GM12872 (cell line): ENCODE data around the gene COPS6.
A peak's percentile ranks its signal among the peaks of the same experiment; 100 is the strongest.

ENCODE experiments used
- TF ChIP-seq, protein P1 (sequence below): IDR thresholded peaks from 3 replicates; pipeline ENCODE4 v1.5.1; 2011; ENCODE audit warnings: low read depth, mild to moderate bottlenecking, low read length, moderate library complexity; ENCODE audit not compliant: insufficient read depth

COPS6 gene

DNA sequence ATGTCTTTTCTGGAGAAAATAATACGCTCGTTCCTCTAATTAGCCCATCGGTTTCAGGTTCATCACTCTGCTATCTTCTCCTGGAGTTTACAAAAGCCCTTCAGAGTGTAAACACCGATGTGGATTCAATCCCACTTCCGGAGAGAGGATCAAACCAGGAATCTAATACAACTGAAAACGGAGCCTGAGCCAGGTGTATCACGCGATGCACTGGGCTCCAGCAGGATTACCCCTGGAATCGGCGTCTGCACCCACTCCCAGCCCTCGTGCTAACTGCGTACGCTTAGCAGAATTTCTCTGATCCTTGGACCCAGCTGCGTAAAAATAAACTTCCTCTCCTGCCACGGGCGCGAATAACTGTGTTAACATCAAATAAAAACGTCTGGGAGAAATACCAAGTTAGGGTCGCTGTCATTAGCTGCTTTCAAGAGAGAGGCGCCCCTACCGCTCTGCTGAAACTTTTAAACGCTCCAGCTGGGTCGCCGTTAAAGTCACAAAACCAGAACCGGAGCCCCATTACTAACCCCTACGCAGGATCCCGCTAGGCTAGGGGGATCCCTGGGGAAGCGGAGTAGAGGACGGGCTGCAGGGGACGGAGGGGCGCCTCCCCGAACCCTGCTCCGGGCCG lies 7.7 kb upstream of the COPS6 start:
- TF ChIP-seq, protein P1, sequence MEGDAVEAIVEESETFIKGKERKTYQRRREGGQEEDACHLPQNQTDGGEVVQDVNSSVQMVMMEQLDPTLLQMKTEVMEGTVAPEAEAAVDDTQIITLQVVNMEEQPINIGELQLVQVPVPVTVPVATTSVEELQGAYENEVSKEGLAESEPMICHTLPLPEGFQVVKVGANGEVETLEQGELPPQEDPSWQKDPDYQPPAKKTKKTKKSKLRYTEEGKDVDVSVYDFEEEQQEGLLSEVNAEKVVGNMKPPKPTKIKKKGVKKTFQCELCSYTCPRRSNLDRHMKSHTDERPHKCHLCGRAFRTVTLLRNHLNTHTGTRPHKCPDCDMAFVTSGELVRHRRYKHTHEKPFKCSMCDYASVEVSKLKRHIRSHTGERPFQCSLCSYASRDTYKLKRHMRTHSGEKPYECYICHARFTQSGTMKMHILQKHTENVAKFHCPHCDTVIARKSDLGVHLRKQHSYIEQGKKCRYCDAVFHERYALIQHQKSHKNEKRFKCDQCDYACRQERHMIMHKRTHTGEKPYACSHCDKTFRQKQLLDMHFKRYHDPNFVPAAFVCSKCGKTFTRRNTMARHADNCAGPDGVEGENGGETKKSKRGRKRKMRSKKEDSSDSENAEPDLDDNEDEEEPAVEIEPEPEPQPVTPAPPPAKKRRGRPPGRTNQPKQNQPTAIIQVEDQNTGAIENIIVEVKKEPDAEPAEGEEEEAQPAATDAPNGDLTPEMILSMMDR: no peak

GRCh38 chr7:100081535-100082102 lies 7.2 kb upstream of the COPS6 start, which contains the start of gene ZNF3:
ZNF3 (minus strand) TSS chr7:100081723; CDS start chr7:100077357, 4,366 bp downstream.
- TF ChIP-seq, protein P1: peak; percentile 82

DNA sequence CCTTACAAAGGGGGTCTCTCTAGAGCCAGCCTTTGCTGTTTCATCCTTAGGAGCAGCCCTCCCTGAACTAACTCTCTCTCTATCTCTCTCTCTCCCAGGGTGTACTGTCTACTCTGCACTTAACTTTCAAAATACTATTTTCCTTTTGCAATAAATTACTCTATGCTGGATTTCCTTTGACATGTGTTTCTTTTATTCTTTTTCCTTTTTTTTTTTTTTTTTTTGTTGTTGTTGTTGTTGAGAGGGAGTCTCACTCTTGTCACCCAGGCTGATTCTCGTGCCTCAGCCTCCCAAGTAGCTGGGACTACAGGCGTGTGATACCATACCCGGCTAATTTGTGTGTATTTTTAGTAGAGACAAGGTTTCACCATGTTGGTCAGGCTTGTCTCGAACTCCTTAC lies 5.8 kb upstream of the COPS6 start:
- TF ChIP-seq, protein P1: no peak

GRCh38 chr7:100085515-100085914 lies 3.3 kb upstream of the COPS6 start:
- TF ChIP-seq, protein P1: no peak

DNA sequence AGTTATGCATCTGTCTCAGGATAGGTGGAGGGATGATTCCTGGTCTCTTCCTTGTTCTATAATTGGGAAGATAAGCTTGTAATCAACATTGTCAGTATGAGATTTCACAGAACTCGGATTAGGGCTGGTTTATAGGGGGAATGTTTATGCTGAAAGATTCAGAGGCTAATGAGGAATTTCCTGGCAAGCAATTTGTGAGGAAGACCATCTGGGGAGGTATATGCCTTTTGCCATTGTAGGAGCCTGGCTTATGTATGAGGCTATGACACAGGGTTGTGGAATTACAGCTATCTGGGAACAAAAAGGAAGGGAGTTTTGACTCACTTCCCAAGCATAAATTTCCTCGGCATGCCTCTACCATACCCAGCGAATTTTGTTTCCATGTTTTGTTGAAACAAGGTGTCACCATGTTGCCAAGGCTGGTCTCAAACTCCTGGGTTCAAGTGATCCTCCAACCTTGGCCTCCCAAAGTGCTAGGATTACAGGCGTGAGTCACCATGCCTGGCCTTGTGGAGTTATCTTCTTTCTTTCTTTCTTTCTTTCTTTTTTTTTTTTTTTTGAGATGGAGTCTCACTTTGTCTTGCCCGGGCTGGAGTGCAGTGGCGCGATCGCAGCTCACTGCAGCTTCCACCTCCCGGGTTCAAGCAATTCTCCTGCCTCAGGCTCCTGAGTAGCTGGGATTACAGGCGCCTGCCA lies 1.6 kb upstream of the COPS6 start:
- TF ChIP-seq, protein P1: no peak

DNA sequence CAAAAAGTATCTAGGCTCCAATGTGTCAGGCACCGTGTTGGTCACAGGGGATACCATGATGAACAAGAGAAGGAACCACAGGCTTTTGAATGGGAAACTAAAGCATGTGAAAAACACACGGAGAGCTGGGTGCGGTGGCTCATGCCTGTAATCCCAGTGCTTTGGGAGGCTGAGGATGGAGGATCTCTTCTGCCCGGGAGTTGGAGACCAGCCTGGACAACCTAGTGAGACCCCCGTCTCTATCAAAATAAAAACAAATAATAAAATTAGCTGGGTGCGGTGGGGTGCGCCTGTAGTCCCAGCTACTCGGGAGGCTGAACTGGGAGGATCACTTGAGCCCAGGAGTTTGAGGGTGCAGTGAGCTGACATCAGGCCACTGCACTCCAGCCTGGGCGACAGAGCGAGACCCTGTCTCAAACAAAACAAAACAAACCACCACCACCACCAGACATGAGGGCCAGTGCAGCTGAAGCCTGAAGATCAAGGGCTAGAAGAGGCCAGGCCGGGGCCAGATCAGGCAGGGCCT lies 611 bp upstream of the COPS6 start:
- TF ChIP-seq, protein P1: no peak

GRCh38 chr7:100089458-100090196 lies 858 bp downstream of the COPS6 start:
- TF ChIP-seq, protein P1: no peak
